Stomach (tissue), 9 donors: Measurements from ENCODE around the gene WDR17. TPM values are rescaled to one million over a fixed set of nuclear protein-coding genes. Genes with fewer than 3 reads are reported as not detected.

Source experiments
- DNase-seq, 2 donors: peaks; one replicate each; pipeline versions ENCODE4 v3.0.0 to v3.0.0-alpha.2; 2013 to 2019
- H3K27ac ChIP-seq, 5 donors: fragments of 200-600 bp in 4 of 5; sonication (generic) in 4 of 5; one replicate each; pipeline ENCODE4 v1.5.1; 2013 to 2019; ENCODE audit warnings: mild to moderate bottlenecking in 1 of 5, moderate library complexity in 1 of 5
- H3K27me3 ChIP-seq, 3 donors: fragments of 200-600 bp; sonication (generic); one replicate each; pipeline ENCODE4 v1.5.1; 2017 to 2019; ENCODE audit warnings: mixed run types in 1 of 3
- H3K36me3 ChIP-seq, 4 donors: fragments of 200-600 bp; sonication (generic); 1 replicate in 3 of 4; 2 replicates in 1 of 4; pipeline ENCODE4 v1.5.1; 2016 to 2019
- H3K4me1 ChIP-seq, 4 donors: fragments of 200-600 bp; sonication (generic); one replicate each; pipeline ENCODE4 v1.5.1; 2016 to 2019
- H3K4me3 ChIP-seq, 4 donors: fragments of 200-600 bp; sonication (generic) in 3 of 4; one replicate each; pipeline ENCODE4 v1.5.1; 2016 to 2019; ENCODE audit warnings: mild to moderate bottlenecking in 1 of 4
- H3K9me3 ChIP-seq, 4 donors: fragments of 200-600 bp; sonication (generic); one replicate each; pipeline ENCODE4 v1.5.1; 2016 to 2019
- CTCF ChIP-seq, 7 experiments: fragments of 450-650 bp in 4 of 7; fragments of 200-600 bp in 3 of 7; sonication (generic) in 3 of 7; IDR thresholded peaks; one replicate each; pipeline ENCODE4 v1.5.1; 2016 to 2019; ENCODE audit warnings: antibody characterized with exemption in 7 of 7, control low read depth in 2 of 7, mild to moderate bottlenecking in 1 of 7
- EP300 ChIP-seq: sonication (generic); formaldehyde crosslinking; IDR thresholded peaks from one replicate; pipeline ENCODE4 v1.6.1; 2017; ENCODE audit warnings: antibody characterized with exemption
- POLR2A ChIP-seq, 4 donors: fragments of 450-650 bp; IDR thresholded peaks; one replicate each; pipeline ENCODE4 v1.6.1; 2016; ENCODE audit warnings: antibody characterized with exemption in 4 of 4, control low read depth in 2 of 4, mild to moderate bottlenecking in 1 of 4, moderate library complexity in 1 of 4
- POLR2AphosphoS5 ChIP-seq, 3 donors: sonication (generic); formaldehyde crosslinking; IDR thresholded peaks; one replicate each; pipeline ENCODE4 v1.6.1; 2016; ENCODE audit warnings: antibody characterized with exemption in 3 of 3
- WGBS, 5 donors: extraction: QIAGEN DNeasy Blood & Tissue Kit in 3 of 5; methylation state at CpG; one replicate each; pipeline versions ENCODE4 v1.1.5 to v1.1.7; 2013 to 2018; 5-methylcytosine and 5-hydroxymethylcytosine counted together
- intact Hi-C: fragments of 100-400 bp; cut with DNase I; formaldehyde crosslinking; loops from one replicate; pipeline ENCODE4 v1.15.1; 2023; ENCODE audit warnings: low total_unique reads
- polyA plus RNA-seq, 3 donors: library from polyadenylated mRNA; stranded (reverse); fragments of 200-250 nt; gene quantifications; one replicate each; pipeline ENCODE4 v1.2.3, GENCODE V29; 2013
- total RNA-seq, 5 donors: library from RNA; depleted of rRNA; stranded (reverse); fragments of >200 nt; gene quantifications; one replicate each; pipeline versions ENCODE4 v1.1.0 to v1.2.3, GENCODE V29; 2014 to 2016
- donor health status: healthy with polysubstance abuse.
- donor health status: Bipolar disorder and iron deficiency.
- donor health status: healthy.

Gene WDR17
- total and polyA plus RNA-seq, 8 donors = 0.31 to 6.6 (median 1.8) TPM; not detected in 1

GRCh38 chr4:176036585-176037205 is 28.9 kb upstream of the WDR17 start:
- intact Hi-C loops = loop anchor here (10.0 kb wide), 1 partner anchor 308 kb away; no protein-coding TSS in a partner anchor
- WGBS, 5 donors = 58 to 75% (median 72%) methylated on average over 3 of the region's 3 CpGs
- H3K9me3 ChIP-seq = no peaks in the 10 kb centered on the region
- H3K27ac ChIP-seq = no peak overlapping the region
- no peak for DNase-seq
- no peak overlapping the region for H3K4me3 ChIP-seq
- TF ChIP-seq CTCF (IDR thresholded peaks at IDR 0.05) = no peak
- H3K36me3 ChIP-seq = no peaks in the 10 kb centered on the region
- no peaks in the 10 kb centered on the region for H3K27me3 ChIP-seq
- no peaks in the 10 kb centered on the region for H3K4me1 ChIP-seq

- TF ChIP-seq EP300 (no peak), CTCF (IDR thresholded peaks at IDR 0.05) (no peak), POLR2A (IDR thresholded peaks at IDR 0.05) (no peak), POLR2AphosphoS5 (IDR thresholded peaks at IDR 0.05) (no peak)
- 80 to 92% (median 90%) methylated on average over 5 of the region's 5 CpGs for WGBS, 5 donors
- H3K9me3 ChIP-seq = no peaks in the 10 kb centered on the region
- intact Hi-C loops = loop anchor here (10.0 kb wide), 1 partner anchor 306 kb away; no protein-coding TSS in a partner anchor
- H3K27ac ChIP-seq = no peak overlapping the region
- no peaks in the 10 kb centered on the region for H3K27me3 ChIP-seq
- no peaks in the 10 kb centered on the region for H3K36me3 ChIP-seq
- H3K4me1 ChIP-seq = no peaks in the 10 kb centered on the region
- no peak for DNase-seq
- no peak overlapping the region for H3K4me3 ChIP-seq
Measured at GRCh38 chr4:176038789-176039188, 26.9 kb upstream of the WDR17 start.

GRCh38 chr4:176042195-176042594 is 23.4 kb upstream of the WDR17 start:
- intact Hi-C loops = no loop called here
- H3K27me3 ChIP-seq = no peaks in the 10 kb centered on the region
- no peak overlapping the region for H3K4me3 ChIP-seq
- TF ChIP-seq CTCF (IDR thresholded peaks at IDR 0.05) = no peak
- no peak for TF ChIP-seq EP300
- TF ChIP-seq POLR2A (IDR thresholded peaks at IDR 0.05) = no peak
- no peak for TF ChIP-seq POLR2AphosphoS5 (IDR thresholded peaks at IDR 0.05)
- H3K27ac ChIP-seq = no peak overlapping the region
- no peaks in the 10 kb centered on the region for H3K9me3 ChIP-seq
- peaks cover 0 to 4% (median 0%) of the 10 kb centered on the region in 4 donors for H3K4me1 ChIP-seq
- no peaks in the 10 kb centered on the region for H3K36me3 ChIP-seq
- no peak for DNase-seq

GRCh38 chr4:176043838-176044588 is 21.6 kb upstream of the WDR17 start:
- DNase-seq = no peak
- Histone ChIP-seq H3K4me3 (no peak overlapping the region), H3K27me3 (no peaks in the 10 kb centered on the region), H3K9me3 (no peaks in the 10 kb centered on the region), H3K36me3 (no peaks in the 10 kb centered on the region), H3K4me1 (peaks cover 0 to 4% (median 0%) of the 10 kb centered on the region in 4 donors), H3K27ac (no peak overlapping the region)
- intact Hi-C loops = no loop called here
- WGBS, 5 donors = 60 to 77% (median 67%) methylated on average over 7 to 9 of the region's 9 CpGs
- no peak for TF ChIP-seq POLR2AphosphoS5 (IDR thresholded peaks at IDR 0.05)
- no peak for TF ChIP-seq POLR2A (IDR thresholded peaks at IDR 0.05)
- TF ChIP-seq CTCF (IDR thresholded peaks at IDR 0.05) = no peak
